NCI-H510A (cell line): ENCODE data around the gene APOL1.
"Not testable (repeated sequence)": the region's sequence is repeated elsewhere in the genome, so short reads cannot be mapped to it uniquely, and the experiment has no call there.

Experiments used
- DNase-seq: peaks from one replicate; lab custom pipeline; 2025; lab: John Stamatoyannopoulos, UW

Gene APOL1

DNA sequence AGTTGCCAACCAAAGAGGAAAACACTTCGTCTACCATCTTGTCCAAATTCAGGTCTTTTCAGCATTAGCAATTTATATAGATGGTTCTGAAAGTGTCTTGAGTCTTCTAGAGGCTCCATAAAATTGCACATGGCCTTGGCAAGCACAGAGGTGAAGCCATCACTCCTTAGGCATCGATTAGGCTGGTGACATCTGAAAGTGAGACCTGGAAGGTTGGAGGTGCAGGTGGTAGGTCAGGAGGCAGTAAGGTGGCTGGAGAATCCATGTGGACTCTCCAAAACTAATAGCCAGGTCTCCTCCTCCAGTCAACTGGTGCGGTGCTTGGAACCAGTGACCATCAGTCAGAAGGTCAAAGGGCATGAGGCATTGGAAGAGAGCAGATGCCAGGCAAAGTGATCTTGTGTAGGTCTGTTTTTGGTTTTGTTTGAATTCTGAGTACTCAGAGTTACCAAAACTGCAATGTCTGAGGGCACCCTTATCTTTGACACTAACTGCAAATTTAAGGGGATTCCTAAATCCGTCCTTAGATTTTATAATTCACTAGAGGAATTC, 7.1 kb upstream of the APOL1 start:
- DNase-seq, result no peak

DNA sequence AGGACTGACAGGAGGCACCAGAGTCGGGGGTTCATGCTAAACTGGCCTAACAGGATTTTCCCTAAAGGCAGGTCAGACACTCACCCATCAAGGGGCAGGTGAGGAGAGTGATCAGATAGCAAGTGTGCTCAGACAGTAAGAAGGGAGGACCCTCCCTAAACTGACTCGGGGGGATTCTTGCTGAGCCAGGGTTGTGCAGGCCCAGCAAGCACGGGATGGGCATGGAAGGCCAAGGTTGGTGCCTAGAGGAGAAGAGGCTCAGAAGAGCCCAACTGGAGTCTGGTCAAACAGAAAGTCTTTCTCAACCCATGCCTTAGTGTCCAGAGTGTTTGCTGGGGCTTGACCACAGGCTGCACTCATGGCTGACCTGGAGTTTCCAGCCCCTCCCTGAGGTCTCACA, 6.2 kb upstream of the APOL1 start:
- DNase-seq, result no peak

DNA sequence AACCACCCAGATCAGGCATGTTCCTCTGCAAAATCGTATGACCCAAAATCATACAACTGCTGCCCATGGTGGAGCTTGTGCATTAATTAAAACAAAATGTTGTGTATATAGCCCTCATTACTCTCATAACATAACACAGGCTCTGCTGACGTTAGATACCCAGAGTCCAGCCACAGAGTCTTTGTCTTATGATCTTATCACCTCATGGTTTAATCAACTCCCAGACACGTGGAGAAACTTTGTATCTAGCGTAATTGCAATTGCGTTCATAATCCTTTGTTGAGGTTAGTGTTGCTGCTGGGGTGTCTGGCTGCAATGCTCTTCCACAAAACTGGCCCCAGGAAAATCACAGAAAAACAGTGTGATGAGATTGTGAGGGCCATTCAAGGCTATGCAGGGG, 5.0 kb upstream of the APOL1 start:
- no peak for DNase-seq

DNA sequence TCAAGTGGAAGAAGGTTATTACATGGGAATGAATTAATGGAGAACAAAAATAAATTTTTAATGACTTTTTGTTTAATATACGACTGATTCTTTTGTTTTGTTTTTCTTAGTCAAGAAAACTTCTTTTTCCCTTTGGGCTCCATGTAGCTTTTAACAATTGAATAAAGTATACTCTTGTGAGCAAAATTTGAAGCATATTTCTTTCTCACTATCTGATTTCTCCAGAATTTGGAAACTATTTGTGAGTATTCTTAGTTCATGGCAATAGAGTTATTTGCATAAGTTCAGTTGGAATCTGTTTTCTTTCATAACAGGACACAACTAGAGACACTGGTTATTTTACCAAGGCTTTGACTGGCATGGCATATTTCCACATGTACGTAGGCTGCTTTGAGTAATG, 3.8 kb upstream of the APOL1 start:
- DNase-seq, result no peak

DNA sequence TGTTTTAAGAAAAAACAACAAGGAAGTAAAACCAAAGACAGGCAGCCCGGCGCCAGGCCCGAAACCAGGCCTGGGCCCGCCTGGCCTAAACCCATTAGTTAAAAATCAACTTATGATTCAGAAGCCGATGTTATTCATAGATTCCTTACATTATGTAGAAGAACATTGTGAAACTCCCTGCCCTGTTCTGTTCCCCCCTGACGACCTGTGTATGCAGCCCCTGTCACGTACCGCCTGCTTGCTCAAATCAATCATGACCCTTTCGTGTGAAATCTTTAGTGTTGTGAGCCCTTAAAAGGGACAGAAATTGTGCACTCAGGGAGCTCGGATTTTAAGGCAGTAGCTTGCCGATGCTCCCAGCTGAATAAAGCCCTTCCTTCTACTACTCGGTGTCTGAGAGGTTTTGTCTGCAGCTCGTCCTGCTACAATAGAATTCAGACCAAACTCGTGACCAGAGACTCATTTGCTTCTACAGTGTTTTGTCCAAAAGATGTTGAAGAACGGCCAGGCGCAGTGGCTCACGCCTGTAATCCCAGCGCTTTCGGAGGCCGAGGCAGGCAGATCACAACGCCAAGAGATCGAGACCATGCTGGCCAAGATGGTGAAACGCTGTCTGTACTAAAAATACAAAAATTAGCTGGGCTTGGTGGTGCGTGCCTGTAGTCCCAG, 2.5 kb upstream of the APOL1 start:
- DNase-seq, result not testable (repeated sequence)

DNA sequence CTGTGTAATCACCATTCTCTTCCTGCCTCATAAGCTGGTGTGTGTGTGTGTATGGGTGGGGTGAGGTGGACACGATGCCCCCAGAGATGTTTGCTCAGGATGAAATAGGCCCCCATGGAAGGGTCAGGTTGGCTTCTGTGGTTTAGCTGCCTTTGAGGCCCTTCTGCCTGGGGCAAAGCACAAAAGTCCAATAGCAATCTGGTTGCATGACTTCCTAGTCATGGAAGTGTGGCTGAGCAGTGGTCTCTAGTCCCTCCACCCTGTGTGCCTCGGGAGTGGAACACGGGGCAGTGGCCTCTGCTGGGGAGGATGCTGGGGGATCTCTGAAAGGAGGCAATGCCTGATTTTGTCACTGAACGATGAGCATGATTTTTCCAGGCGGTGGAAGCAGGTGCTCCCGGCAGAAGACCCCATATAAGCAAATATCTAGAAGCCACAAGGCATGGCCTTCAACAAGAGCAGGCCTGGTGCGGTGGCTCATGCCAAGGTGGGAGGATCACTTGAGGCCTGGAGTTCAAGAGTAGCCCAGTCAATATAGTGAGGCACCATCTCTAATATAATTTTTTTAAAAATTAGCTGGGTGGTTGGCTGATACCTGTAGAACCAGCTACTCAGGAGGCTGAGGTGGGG, 839 bp upstream of the APOL1 start:
- not testable (repeated sequence) for DNase-seq

DNA sequence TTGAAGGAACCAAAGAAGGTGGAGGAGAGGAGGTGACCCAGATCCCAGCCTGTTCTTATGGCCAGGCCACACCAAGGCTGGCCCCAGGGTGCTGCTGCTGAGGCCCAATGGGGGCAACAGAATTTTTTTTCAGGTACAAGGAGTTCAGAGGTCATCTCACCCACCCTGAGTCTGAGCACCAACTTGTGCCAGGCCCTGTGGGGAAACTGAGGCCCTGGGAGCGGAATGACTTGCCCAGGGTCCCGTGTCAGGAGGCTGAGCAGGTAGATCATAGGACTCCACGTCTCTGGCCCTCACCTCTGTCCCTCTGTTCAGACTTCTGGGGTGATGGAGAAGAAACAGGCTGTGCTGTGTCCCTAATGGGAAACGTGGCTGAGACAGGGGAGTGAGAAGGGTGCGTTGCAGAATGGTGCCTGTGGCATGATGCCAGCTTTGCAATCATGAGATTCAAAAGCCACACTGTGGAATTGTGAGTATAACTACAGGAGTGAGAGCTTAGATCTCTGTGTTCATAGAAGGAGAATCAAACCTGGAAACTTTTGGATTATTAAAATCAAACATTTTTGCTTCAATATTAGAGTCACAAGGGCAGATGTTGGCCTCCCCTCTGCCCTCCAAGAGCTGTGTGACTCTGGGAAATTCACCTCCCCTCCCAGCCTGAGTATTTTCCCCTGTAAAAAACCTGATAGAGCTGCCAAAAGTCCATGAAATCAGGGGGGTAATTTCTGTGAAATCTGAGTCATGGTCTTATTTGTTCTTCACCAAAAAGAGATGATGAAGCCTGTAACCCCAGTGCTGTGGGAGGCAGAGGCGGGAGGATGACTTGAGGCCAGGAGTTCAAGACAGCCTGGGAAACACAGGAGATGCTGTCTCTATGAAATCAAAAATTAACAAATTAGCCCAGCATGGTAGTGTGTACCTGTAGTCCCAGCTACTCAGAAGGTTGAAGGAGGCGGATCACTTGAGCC, 874 bp downstream of the APOL1 start:
- no peak for DNase-seq

DNA sequence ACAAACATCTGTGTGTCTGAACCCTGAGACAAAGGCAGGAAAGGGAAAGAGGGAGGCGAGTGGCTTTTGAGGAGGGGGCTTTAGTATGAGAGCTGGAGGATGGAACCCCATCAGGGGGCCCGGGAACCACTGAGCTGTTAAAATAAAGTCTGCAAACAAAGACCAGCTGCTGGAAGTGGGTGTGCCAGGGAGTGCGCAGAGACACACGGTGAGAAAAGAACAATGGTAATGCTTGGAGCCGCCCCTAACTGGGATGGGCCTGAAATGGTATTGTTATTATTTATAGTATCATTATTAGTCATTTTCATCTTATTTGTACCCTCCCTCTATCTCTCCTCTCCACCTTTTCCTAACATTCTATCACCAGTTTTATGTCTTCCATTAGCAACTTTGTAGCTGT, 2.6 kb downstream of the APOL1 start:
- not testable (repeated sequence) for DNase-seq

DNA sequence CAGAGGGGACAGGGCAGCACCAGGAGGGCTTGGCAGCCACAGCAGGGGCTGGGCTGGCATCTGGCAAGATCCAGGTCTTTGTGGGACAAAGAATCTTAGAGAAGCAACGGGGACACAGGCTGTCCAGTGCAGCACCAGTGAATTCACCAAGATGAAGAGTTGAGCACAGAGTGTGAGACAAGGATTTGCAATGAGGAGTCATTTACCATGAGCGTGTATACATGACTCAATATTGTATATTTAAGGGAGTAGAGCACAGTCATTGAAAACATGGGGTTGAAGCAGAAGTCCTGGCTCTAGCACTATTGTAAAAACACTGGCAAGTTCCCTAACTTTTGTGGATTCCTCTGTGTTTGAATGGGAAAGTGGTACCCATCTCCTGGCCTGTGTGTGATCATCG, 3.5 kb downstream of the APOL1 start:
- DNase-seq, result no peak

DNA sequence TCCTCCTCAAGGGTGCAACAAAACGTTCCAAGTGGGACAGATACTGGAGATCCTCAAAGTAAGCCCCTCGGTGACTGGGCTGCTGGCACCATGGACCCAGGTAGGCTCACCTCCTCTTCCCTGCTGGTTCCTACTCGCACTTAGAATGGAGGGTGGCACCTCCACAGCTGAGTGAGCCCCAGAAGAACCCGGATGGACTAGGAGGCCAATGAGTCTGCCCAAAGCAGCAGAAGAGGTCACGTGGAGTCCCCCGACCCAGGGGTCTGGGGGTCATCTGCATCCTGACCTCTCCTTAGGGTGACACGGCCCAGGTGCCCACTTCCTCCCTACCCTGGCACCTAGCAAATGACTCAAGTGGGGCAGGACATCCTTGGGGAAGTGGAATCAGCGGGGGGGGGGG, 4.4 kb downstream of the APOL1 start:
- no peak for DNase-seq

DNA sequence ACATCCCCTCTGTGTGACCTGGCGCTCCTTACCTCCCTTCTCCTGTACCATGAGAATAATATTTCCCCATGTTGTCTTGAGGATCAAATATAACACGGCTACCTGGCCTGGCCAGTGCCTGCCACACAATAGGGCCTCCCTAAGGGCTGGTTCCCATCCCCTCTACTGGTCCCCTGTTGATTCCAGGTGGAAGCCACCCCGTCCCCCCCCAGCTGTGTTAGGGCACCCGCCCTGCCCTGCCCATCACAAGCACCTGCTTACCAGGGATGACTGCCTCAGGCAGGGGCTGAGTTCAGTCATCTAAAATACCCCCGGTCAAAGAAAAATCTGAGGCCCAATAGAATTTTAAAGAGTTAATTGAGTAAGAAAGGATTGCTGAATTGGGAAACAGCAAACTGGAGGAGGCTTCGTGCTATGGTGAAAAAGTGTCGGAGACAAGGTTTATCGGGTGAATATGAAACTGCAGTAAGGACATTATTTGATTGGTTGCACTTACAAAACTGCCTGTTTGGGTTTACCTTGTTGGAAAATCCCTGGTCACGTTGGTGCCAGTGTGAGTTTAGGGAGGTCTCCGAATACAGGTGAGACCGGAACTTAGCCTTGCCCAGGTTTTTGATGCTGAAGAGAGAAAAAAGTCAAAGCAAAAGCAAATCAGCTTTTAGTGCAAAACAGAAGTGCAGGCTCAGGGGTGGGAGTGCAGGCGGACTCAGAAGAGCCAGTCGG, 5.2 kb downstream of the APOL1 start:
- DNase-seq, result no peak

DNA sequence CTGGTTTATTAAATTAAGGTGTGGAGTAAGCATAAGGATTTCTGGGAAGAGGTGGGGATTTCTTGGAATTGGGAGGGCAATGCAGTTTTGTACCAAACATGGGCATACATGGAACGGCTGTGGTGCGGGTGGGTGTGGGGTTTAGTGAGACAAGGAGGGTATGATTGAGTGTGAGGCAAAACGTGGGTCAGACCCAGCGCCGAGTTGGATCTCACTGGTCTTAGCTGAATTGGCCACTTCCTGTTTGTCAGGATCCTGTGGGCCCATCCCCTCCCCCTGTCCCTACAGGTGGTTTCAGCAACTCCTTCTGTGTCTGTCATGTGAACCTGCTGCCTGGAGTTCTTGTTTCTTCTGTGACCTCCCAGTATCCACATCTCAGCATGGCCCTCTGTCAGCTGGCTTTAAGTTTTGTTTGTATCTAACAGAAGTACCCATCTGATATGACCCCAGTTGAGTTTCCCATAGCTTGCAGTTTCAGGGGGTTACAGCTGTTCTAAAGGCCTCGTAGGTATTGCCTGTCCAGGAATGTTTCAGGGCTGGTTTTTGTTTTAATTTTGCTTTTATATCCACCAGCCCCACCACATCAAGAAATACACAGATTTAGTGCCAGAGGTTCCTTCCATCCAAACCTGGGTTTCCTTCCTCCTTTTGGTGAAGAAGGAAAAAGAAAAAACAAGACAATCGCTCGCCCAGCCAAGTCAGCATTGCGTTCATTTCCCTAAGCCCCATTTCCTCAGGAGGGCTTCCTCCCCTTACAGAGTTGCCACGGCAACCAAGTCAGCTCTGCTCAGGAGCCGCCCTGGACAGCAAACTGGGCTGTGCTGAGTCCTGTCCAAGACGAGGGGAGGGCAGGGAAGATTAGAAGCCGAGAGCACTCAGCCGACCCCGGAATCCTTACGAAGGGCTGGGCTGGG, 6.0 kb downstream of the APOL1 start:
- DNase-seq, result peak; percentile 43

DNA sequence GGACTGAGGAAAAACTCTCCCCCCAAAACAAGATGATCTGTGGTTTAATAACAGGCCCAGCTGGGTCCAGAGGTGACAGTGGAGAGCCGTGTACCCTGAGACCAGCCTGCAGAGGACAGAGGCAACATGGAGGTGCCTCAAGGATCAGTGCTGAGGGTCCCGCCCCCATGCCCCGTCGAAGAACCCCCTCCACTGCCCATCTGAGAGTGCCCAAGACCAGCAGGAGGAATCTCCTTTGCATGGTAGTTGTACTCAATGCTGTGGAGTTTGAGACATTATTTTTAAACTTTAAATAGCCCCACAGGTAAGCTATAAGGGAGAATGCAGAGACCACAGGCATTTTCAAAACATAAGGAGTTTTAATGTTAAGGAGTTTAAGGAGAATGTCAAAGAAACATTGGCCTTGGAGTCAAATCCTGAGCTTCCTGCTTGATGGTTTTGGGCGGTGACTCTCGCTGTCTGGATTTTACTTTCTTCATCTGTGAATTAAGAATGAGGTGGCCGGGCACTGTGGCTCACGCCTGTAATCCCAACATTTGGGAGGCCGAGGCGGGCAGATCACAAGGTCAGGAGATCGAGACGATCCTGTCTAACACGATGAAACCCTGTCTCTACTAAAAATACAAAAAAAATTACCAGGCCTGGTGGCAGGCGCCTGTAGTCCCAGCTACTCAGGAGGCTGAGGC, 6.8 kb downstream of the APOL1 start:
- DNase-seq, result no peak

DNA sequence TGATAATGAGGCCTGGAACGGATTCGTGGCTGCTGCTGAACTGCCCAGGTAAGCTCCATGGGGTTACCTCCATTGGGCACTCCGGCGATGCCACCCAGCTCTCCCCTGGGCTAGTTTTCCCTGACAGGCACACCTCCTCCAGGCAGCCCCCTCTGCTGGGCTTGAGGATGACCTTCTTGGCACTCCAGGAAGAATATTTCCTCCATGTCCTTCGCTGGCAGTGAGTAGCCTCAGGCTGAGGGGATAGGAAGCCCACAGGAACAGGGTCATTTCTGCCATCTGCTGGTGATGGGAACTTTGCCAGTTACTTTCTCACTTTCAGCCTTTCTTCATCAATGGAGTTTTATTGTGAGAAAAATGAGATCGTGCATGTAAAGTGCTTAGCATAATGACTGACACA, 8.7 kb downstream of the APOL1 start:
- not testable (repeated sequence) for DNase-seq

DNA sequence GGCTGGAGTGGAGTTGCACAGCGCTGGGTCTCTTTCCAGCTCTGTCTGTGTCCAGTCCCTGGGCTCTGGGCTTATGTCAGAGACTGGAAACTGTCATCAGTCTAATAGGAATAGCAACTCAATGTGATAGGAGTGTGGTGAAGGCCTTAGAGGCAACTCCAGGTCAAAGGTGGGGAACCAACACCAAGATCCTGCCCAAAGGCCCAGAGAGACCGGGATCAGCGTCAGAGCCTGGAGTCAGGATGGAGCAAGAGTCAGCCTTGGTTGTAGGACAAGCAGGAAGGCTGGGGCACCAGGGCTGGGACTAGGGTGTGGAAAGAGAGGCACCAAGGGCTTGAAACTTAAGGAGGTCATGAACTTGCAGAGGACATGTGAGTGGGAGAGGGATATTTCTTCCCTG, 9.4 kb downstream of the APOL1 start:
- DNase-seq, result not testable (repeated sequence)

DNA sequence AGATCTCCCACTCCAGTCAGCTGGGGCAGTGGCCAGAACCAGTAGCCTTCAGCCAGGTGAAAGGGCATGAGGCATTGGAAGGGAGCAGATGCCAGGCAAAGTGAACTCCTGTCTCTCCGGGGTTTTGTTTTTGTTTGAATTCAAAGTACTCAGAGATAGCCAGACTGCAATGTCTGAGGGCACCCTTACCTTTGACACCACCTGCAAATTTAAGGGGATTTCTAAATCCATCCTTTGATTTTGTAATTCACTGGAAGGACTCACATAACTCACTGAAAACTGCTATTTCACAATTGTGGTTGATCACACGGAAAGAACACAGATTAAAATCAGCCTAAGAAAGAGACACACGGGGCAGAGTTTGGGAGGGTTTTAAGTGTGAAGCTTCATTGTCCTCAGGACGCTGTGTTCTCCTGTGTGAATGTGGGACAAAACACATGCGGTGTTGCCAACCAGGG, 10.3 kb downstream of the APOL1 start:
- DNase-seq, result not testable (repeated sequence)

DNA sequence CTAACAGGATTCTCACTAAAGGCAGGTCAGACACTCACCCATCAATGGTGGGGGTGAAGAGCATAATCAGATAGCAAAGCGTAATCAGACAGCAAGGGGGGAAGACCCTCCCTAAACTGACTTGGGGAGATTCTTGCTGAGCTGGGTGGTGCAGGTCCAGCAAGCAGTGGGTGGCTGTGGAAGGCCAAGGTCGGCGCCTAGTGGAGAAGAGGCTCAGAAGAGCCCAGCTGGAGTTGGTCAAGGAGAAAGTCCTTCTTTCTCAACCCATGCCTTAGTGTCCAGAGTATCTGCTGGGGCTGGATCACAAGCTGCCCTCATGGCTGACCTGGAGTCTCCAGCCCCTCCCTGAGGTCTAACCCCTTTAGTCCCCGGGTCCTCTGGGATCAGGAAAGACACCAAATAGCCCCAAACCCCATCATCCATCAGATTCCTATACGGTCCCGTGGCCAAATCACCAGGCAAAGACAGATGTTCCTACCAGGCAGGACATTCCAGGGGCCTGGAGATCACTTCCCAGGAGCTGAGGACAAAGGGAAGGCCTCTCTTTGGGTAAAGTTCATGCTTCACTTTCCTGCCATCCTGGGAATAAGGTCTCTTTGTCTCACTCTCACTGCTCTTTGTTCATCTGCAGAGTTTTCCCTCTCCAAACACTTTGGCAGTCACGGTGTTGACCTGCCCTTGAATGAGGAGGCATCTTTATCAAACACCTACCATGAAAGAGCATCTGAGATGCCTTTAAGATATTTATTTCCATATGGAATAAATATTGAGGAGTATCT, 11.1 kb downstream of the APOL1 start:
- not testable (repeated sequence) for DNase-seq

DNA sequence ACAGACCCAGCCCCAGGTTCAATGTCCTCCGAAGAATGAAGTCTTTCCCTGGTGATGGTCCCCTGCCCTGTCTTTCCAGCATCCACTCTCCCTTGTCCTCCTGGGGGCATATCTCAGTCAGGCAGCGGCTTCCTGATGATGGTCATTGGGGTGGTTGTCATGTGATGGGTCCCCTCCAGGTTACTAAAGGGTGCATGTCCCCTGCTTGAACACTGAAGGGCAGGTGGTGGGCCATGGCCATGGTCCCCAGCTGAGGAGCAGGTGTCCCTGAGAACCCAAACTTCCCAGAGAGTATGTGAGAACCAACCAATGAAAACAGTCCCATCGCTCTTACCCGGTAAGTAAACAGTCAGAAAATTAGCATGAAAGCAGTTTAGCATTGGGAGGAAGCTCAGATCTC, 14.1 kb downstream of the APOL1 start:
- DNase-seq, result no peak

DNA sequence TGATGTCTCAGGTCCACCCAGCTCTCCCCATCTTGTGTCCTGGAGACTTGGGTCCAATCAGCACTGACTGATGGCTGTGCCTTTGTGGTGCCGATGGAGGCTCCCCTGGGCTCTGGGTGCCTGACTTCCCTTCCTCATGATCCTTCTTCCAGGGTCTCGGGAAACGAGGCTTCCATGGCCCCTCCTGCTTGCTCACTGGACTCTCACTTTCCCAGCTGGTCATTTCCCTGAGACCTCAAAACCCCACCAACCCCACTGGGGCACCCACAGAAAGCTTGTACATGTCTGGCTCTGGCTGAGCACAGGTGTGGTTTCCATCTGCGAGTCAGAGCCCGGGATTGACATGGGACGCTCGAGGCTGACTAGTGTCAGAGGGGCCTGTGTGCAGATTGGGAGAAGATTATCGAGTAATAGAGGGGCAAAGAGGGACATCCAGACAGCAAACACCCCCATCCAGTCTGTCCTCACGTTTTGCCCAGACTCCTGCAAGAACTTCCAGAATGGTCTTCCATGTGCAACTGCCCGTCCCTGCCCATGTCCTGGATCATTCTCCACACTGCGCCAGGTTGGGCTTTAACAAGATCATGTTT, 15.1 kb downstream of the APOL1 start:
- DNase-seq, result no peak
